MM.1S (cell line): ENCODE data around the gene NUB1.

ENCODE experiments used
- DNase-seq: peaks from one replicate; pipeline ENCODE4 v3.0.0-alpha.2; 2015
- H2AFZ ChIP-seq: fragments of 300-600 bp; sonication (generic); 2 replicates; pipeline ENCODE4 v1.6.0; 2016; ENCODE audit warnings: antibody characterized with exemption, low read length
- H3F3A ChIP-seq: fragments of 300-600 bp; sonication (generic); 2 replicates; pipeline ENCODE4 v1.6.1; 2016; ENCODE audit warnings: mild to moderate bottlenecking, antibody characterized with exemption, low read length, moderate library complexity, mixed read lengths; ENCODE audit not compliant: insufficient read depth
- H3K27ac ChIP-seq: fragments of 300-600 bp; sonication (generic); 2 replicates; pipeline ENCODE4 v1.5.1; 2016; ENCODE audit warnings: mild to moderate bottlenecking, low read length
- H3K27me3 ChIP-seq: fragments of 300-600 bp; sonication (generic); replicated peaks from 2 replicates; pipeline ENCODE4 v1.6.0; 2016; ENCODE audit warnings: low read length; ENCODE audit not compliant: insufficient read depth
- H3K36me3 ChIP-seq: fragments of 300-600 bp; sonication (generic); replicated peaks from 2 replicates; pipeline ENCODE4 v1.6.1; 2016; ENCODE audit warnings: mild to moderate bottlenecking, low read length, mixed read lengths; ENCODE audit not compliant: insufficient read depth
- H3K4me1 ChIP-seq: fragments of 300-600 bp; sonication (generic); 2 replicates; pipeline ENCODE4 v1.6.1; 2016; ENCODE audit warnings: low read length, mixed read lengths
- H3K4me2 ChIP-seq: fragments of 300-600 bp; sonication (generic); 2 replicates; pipeline ENCODE4 v1.6.0; 2016; ENCODE audit warnings: low read depth, low read length
- H3K4me3 ChIP-seq: fragments of 300-600 bp; sonication (generic); 2 replicates; pipeline ENCODE4 v1.5.1; 2016; ENCODE audit warnings: low read length, mixed read lengths
- H3K79me2 ChIP-seq: fragments of 300-600 bp; sonication (generic); 2 replicates; pipeline ENCODE4 v1.6.1; 2016; ENCODE audit warnings: mixed run types, low read length, mixed read lengths
- H3K9ac ChIP-seq: fragments of 300-600 bp; sonication (generic); 2 replicates; pipeline ENCODE4 v1.6.1; 2016; ENCODE audit warnings: low read length, mixed read lengths
- H3K9me2 ChIP-seq: fragments of 300-600 bp; sonication (generic); replicated peaks from 2 replicates; pipeline ENCODE4 v1.6.1; 2016; ENCODE audit warnings: mild to moderate bottlenecking, low read length, mixed read lengths; ENCODE audit not compliant: insufficient read depth
- H3K9me3 ChIP-seq: fragments of 300-600 bp; sonication (generic); replicated peaks from 2 replicates; pipeline ENCODE4 v1.6.1; 2016; ENCODE audit warnings: mild to moderate bottlenecking, low read length, mixed read lengths; ENCODE audit not compliant: insufficient read depth
- H4K20me1 ChIP-seq: fragments of 300-600 bp; sonication (generic); 2 replicates; pipeline ENCODE4 v1.6.1; 2016; ENCODE audit warnings: mild to moderate bottlenecking, low read length, moderate library complexity, mixed read lengths; ENCODE audit not compliant: insufficient read depth
- EZH2 ChIP-seq: fragments of 300-600 bp; sonication (generic); optimal IDR thresholded peaks from 2 replicates; pipeline ENCODE3; 2017; ENCODE audit warnings: low read depth, mild to moderate bottlenecking, antibody characterized with exemption, low read length, mixed read lengths
- EZH2phosphoT487 ChIP-seq: fragments of 300-600 bp; sonication (generic); IDR thresholded peaks from 2 replicates; pipeline ENCODE4 v1.6.1; 2018; ENCODE audit warnings: antibody characterized with exemption, low read length
- TF ChIP-seq, protein P1 (sequence below): fragments of 300-600 bp; sonication (generic); IDR thresholded peaks from 2 replicates; pipeline ENCODE4 v1.5.1; 2016; ENCODE audit warnings: antibody characterized with exemption, low read length, mixed read lengths

Gene NUB1

DNA sequence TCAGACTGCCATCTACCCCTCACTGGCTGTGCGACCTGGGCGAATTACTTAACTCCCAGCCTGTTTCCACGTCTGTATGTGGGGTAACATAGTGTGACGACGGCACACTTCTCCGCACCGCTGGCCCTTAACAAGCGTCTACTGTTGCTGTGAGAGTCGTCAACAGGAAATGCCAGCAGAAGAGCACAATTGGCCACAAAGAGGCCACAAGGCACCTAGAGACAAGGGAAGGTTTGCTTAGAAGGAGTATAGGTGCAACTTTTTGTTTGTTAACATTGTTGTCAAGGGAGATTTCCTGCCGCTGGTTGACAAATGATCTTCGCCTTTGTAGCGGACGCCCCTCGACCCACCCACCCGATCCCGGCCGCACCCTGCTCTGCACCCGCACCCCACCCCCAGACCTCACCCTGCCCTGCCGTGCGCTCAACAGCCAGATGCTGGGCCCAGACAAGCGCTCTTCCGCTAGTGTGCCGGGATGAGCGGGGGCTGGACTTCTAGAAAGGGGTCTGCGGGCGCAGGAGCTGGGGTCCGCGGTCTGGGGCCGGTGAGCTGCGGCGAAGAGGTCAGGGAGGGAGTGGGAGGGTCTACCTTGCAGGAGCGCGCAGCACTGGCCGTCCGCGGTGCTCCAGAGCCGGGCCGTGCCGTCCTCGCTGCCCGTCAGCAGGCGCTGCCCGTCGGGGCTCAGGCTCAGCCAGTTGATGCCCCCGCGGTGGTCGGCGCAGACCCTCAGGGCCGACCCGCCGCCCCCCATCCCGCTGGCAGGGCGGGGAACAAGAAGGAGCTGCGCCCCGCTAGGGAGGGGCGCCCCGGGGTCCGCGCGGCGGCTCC is 67.4 kb downstream of the NUB1 start:
- TF ChIP-seq, protein P1, sequence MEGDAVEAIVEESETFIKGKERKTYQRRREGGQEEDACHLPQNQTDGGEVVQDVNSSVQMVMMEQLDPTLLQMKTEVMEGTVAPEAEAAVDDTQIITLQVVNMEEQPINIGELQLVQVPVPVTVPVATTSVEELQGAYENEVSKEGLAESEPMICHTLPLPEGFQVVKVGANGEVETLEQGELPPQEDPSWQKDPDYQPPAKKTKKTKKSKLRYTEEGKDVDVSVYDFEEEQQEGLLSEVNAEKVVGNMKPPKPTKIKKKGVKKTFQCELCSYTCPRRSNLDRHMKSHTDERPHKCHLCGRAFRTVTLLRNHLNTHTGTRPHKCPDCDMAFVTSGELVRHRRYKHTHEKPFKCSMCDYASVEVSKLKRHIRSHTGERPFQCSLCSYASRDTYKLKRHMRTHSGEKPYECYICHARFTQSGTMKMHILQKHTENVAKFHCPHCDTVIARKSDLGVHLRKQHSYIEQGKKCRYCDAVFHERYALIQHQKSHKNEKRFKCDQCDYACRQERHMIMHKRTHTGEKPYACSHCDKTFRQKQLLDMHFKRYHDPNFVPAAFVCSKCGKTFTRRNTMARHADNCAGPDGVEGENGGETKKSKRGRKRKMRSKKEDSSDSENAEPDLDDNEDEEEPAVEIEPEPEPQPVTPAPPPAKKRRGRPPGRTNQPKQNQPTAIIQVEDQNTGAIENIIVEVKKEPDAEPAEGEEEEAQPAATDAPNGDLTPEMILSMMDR = no peak
- TF ChIP-seq EZH2phosphoT487 = no peak
- TF ChIP-seq EZH2 = no peak
- H3K4me3 ChIP-seq = no peak overlapping the region
- DNase-seq = peak; percentile 45
- H3K4me1 ChIP-seq = no peaks in the 10 kb centered on the region
- H3K9ac ChIP-seq = no peak overlapping the region
- H3K27me3 ChIP-seq = peaks cover 70% of the 10 kb centered on the region
- H4K20me1 ChIP-seq = no peaks in the 10 kb centered on the region
- H3K9me2 ChIP-seq = no peaks in the 10 kb centered on the region
- H3K36me3 ChIP-seq = no peaks in the 10 kb centered on the region
- H3K27ac ChIP-seq = no peak overlapping the region
- no peaks in the 10 kb centered on the region for H3K79me2 ChIP-seq
- no peaks in the 10 kb centered on the region for H3F3A ChIP-seq
- no peak overlapping the region for H2AFZ ChIP-seq
- 0 out of 2 replicates have a peak overlapping the region, but pooled peaks have one; percentile 25 for H3K4me2 ChIP-seq
- H3K9me3 ChIP-seq = no peaks in the 10 kb centered on the region

DNA sequence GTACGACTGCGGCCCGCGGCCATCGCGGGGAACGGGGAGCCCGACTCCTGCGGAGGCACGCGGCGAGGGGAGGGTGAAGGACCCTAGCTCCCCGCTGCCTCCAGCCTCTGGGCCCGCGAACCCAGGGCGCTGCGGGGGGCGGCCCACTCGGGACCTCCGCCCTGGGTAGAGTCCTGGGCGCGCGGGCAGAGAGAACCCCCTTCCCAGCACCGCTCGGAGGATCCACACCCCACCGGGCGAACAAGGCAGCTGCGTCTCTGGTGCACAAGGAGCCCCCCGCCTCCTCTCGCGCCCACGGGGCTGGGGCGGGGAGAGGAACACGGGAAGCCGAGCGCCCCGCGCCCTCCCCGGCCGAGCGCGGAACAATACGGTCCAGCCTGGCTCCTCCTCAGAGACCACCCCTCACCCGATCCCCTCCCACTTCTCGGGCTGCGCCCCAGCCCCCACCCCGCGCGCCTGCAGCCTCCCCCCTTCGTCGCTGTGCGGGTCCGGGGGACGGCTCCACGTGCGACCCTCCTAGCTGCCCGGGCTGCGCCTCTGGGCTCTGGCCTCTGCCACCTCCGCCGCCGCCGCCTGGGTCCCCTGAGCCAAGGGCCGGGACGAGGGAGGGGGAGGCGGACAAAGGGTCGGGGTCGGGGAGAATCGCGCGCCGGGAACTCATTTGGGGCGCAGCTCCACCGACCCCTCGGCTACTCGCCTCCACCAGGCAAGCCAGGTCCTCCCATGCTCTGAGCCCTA is 68.2 kb downstream of the NUB1 start, which contains the start of gene WDR86:
WDR86 (minus strand) TSS at position 372 of the 738 bp plus-strand sequence. CDS start 449 bp downstream, outside the sequence.
- no peaks in the 10 kb centered on the region for H3K79me2 ChIP-seq
- H3F3A ChIP-seq = no peaks in the 10 kb centered on the region
- no peak for TF ChIP-seq EZH2
- TF ChIP-seq, protein P1 = no peak
- TF ChIP-seq EZH2phosphoT487 = no peak
- no peaks in the 10 kb centered on the region for H4K20me1 ChIP-seq
- H3K9ac ChIP-seq = no peak within 1 kb of the TSS
- no peaks in the 10 kb centered on the region for H3K4me1 ChIP-seq
- peaks cover 62% of the 10 kb centered on the region for H3K27me3 ChIP-seq
- H3K27ac ChIP-seq = no peak within 1 kb of the TSS
- H3K9me2 ChIP-seq = no peaks in the 10 kb centered on the region
- H3K4me3 ChIP-seq = no peak within 1 kb of the TSS
- no peaks in the 10 kb centered on the region for H3K9me3 ChIP-seq
- H3K4me2 ChIP-seq = 0 out of 2 replicates have a peak within 1 kb of the TSS, but pooled peaks have one; percentile 25
- DNase-seq = no peak
- H2AFZ ChIP-seq = no peak within 1 kb of the TSS
- no peaks in the 10 kb centered on the region for H3K36me3 ChIP-seq

DNA sequence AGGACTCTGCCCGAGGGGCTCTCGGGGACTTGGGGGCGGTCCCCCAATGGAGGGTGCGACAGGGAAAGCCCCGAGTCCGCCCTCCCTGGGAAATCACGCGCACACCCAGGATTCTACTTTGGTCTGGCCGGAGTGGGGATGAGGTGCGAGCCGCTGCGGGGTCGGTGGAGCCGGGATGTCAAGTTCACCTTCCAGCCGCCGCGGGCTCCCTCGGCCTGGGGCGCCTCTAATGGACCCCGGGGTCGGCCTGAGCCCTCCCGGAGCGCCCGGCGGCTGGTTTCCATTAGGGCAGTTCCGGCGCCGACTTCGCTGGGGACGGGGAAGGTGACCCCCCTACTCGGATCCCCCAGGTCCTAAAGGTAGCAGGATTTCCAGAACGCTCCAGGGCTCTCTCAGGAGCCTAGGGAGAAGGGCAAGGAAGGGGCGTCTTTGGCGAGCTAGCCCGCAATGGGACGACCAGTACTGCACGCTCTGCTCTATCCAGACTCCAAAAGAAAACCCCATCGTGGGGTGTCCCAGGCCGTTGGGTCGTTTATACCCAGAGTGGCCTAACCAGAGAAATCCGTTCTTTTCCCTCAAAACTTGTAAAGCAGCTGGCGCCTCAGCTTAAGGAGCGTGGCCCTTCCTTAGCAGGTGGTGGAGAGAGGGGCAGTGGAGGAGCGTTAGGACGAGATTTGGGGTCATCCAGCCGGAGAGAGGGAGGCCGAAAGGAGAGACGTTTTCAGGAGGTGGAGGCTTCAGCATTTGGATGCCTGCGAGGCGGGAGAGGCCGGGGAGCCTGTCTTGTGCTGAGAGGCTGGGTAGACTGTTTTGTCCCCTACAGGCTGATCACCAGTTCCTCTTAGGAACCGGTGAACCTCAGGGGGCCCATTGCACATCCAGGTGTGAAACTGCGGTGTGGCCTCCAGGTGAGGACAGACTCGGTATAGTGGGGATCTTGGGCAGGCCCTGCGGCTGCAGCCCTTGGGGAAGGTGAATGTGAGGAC is 69.1 kb downstream of the NUB1 start:
- no peak overlapping the region for H3K4me3 ChIP-seq
- H3K9me2 ChIP-seq = no peaks in the 10 kb centered on the region
- H3K79me2 ChIP-seq = no peaks in the 10 kb centered on the region
- H3K4me2 ChIP-seq = no peak overlapping the region
- no peaks in the 10 kb centered on the region for H3K36me3 ChIP-seq
- no peak overlapping the region for H2AFZ ChIP-seq
- H3K4me1 ChIP-seq = no peaks in the 10 kb centered on the region
- no peak overlapping the region for H3K9ac ChIP-seq
- no peak for TF ChIP-seq EZH2phosphoT487
- TF ChIP-seq, protein P1 = no peak
- no peak for TF ChIP-seq EZH2
- DNase-seq = no peak
- H3K27ac ChIP-seq = no peak overlapping the region
- no peaks in the 10 kb centered on the region for H3F3A ChIP-seq
- H3K9me3 ChIP-seq = no peaks in the 10 kb centered on the region
- no peaks in the 10 kb centered on the region for H4K20me1 ChIP-seq
- H3K27me3 ChIP-seq = peaks cover 54% of the 10 kb centered on the region
